HG02938 (cell line): ENCODE results near the gene PAX4.

Source experiments
- ATAC-seq: cut with Tn5 transposase; IDR thresholded peaks from one replicate; pipeline ENCODE4 v1.9.1; 2021; ENCODE audit warnings: mild to moderate bottlenecking, moderate library complexity; ENCODE audit not compliant: unreplicated experiment

The PAX4 gene

GRCh38 chr7:127629268-127629854 lies 11.4 kb upstream of the PAX4 start:
- ATAC-seq = no peak

- ATAC-seq = no peak
Measured at GRCh38 chr7:127628445-127628844, 10.5 kb upstream of the PAX4 start.

- no peak for ATAC-seq
Measured at GRCh38 chr7:127625331-127625730, 7.4 kb upstream of the PAX4 start.

- ATAC-seq = no peak
Measured at GRCh38 chr7:127620406-127621233, 2.7 kb upstream of the PAX4 start.

GRCh38 chr7:127619681-127620405 lies 1.9 kb upstream of the PAX4 start:
- ATAC-seq = no peak

- no peak for ATAC-seq
Measured at GRCh38 chr7:127618775-127619174, 833 bp upstream of the PAX4 start.

- no peak for ATAC-seq
Measured at GRCh38 chr7:127616724-127617123, 1.2 kb downstream of the PAX4 start.

- ATAC-seq = no peak
Measured at GRCh38 chr7:127612263-127612662, 5.7 kb downstream of the PAX4 start.

- ATAC-seq = no peak
Measured at GRCh38 chr7:127609297-127609696, 8.6 kb downstream of the PAX4 start.

- ATAC-seq = no peak
Measured at GRCh38 chr7:127608446-127608845, 9.5 kb downstream of the PAX4 start.

- ATAC-seq = no peak
Measured at GRCh38 chr7:127600885-127601284, 17.1 kb downstream of the PAX4 start.

- ATAC-seq = no peak
Measured at GRCh38 chr7:127598318-127598717, 19.6 kb downstream of the PAX4 start.

GRCh38 chr7:127595737-127596136 lies 22.2 kb downstream of the PAX4 start:
- no peak for ATAC-seq

GRCh38 chr7:127594490-127594889 lies 23.5 kb downstream of the PAX4 start:
- no peak for ATAC-seq

- ATAC-seq = no peak
Measured at GRCh38 chr7:127592550-127592949, 25.4 kb downstream of the PAX4 start.

GRCh38 chr7:127591591-127591990 lies 26.4 kb downstream of the PAX4 start:
- no peak for ATAC-seq

GRCh38 chr7:127591189-127591588 lies 26.8 kb downstream of the PAX4 start:
- ATAC-seq = no peak

- no peak for ATAC-seq
Measured at GRCh38 chr7:127589896-127590295, 28.0 kb downstream of the PAX4 start.

- peak; percentile 7 for ATAC-seq
Measured at GRCh38 chr7:127588697-127589482, 29.1 kb downstream of the PAX4 start.

GRCh38 chr7:127588019-127588696 lies 29.8 kb downstream of the PAX4 start, which contains the start of gene ARF5:
Gene ARF5, plus strand, starts transcription at chr7:127588411. Its CDS starts 88 bp downstream, at chr7:127588499.
- ATAC-seq = peak; percentile 68
